Coronary artery (tissue), 2 donors: ENCODE measurements around the gene MTCP1.
A peak's percentile ranks its signal among the peaks of the same experiment; 100 is the strongest.

Experiments
- DNase-seq: peaks from one replicate; pipeline ENCODE4 v3.0.0-alpha.2; 2017; ENCODE audit warnings: low spot score
- H3K27ac ChIP-seq, 2 donors: fragments of 200-600 bp; sonication (generic); one replicate each; pipeline ENCODE4 v1.5.1; 2016 to 2019
- H3K4me3 ChIP-seq: fragments of 200-600 bp; sonication (generic); 2 replicates; pipeline ENCODE4 v1.5.1; 2016; ENCODE audit warnings: mild to moderate bottlenecking, moderate library complexity
- TF ChIP-seq, protein P1 (sequence below): fragments of 200-600 bp; sonication (generic); IDR thresholded peaks from one replicate; pipeline ENCODE4 v1.5.1; 2019; ENCODE audit warnings: antibody characterized with exemption

The MTCP1 gene

DNA sequence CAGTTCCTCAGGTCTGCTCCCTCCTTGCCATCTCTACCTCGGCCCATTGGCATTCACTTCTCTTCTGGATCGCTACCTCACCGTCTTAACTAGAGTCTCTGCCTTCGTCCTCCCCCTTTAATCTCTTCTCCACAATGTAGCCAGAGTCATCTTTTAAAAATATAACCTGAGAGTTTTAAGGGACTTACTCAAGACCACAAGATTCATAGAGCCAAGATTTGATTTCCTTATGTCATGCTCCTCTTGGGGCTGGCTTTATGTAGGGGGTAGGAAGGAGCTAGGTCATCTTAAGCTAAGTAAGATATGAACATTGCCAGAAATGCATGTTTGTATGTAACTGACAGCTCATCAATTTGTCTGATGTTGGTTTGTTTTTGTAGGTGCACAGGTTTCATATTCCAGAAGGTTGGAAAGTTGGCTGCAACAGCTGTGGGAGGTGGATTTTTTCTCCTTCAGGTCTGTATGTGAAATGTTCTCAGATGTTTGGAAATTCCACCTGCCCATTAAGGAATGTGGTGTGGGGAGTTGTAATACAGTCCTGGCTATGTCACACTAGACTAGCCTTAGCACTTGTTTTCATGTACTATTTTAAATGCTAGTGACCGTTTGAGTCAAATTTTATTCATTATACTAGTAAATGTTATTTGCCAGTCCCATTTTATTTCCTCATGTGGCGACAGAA is 24.7 kb downstream of the MTCP1 start:
- TF ChIP-seq, protein P1, sequence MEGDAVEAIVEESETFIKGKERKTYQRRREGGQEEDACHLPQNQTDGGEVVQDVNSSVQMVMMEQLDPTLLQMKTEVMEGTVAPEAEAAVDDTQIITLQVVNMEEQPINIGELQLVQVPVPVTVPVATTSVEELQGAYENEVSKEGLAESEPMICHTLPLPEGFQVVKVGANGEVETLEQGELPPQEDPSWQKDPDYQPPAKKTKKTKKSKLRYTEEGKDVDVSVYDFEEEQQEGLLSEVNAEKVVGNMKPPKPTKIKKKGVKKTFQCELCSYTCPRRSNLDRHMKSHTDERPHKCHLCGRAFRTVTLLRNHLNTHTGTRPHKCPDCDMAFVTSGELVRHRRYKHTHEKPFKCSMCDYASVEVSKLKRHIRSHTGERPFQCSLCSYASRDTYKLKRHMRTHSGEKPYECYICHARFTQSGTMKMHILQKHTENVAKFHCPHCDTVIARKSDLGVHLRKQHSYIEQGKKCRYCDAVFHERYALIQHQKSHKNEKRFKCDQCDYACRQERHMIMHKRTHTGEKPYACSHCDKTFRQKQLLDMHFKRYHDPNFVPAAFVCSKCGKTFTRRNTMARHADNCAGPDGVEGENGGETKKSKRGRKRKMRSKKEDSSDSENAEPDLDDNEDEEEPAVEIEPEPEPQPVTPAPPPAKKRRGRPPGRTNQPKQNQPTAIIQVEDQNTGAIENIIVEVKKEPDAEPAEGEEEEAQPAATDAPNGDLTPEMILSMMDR = no peak
- DNase-seq = no peak
- Histone ChIP-seq H3K27ac (no peak overlapping the region), H3K4me3 (no peak overlapping the region)

DNA sequence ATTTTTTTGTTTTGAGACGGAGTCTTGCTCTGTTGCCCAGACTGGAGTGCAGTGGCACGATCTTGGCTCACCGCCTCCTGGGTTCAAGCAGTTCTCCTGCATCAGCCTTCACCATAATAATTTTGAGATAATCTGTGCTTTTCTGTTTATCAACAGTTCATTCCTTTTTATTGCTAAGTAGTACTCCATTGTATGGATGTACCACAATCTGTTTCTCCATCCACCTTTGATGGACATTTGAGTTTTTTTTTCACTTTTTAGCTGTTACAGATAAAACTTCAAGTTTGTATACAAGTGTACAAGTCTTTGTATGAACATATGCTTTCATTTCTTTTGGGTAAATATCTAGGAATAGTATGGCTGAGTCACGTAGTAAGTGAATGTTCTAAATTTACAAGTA is 35.2 kb downstream of the MTCP1 start:
- Histone ChIP-seq H3K4me3 (no peak overlapping the region), H3K27ac (no peak overlapping the region)
- TF ChIP-seq, protein P1 = no peak
- no peak for DNase-seq

DNA sequence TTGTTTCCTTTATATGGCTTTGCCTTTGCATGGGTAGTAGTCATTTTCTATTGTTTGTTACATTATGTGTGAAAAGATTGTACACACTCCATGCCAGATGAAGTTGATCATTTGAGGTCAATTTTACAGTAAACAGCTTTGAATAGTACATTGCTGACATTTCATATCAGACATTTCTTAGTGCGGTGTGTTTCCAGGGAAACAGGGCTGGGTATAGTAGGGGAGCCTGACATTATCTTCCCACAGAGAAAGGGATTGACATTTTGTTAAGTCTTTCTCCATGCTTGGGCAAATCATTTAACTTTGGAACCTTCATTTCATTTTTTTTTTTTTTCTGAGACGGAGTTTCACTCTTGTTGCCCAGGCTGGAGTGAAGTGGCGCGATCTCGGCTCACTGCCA is 39.3 kb downstream of the MTCP1 start:
- TF ChIP-seq, protein P1 = no peak
- DNase-seq = no peak
- Histone ChIP-seq H3K4me3 (no peak overlapping the region), H3K27ac (no peak overlapping the region)

DNA sequence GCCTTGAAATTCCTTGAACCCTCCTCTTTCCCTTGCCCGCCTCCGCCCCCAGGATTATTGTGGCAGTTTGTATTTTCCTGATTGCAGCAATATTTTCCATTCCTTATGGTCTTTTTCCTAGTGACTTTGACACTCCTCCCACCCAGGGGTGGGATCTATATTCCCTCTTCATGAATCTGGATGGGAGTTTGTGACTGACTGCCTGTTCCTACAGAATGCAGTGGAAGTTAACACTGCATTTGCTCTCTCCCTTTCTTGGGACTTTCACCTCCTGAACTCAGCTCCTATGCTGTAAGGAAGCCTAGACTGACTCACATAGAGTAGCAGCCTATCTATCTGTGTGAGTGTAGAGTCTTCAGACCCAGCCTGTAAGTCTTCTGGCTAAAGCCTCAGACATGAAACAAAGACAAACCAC is 42.1 kb downstream of the MTCP1 start:
- peak overlapping the region; percentile 80 to 95 for H3K27ac ChIP-seq
- DNase-seq = no peak
- TF ChIP-seq, protein P1 = no peak

DNA sequence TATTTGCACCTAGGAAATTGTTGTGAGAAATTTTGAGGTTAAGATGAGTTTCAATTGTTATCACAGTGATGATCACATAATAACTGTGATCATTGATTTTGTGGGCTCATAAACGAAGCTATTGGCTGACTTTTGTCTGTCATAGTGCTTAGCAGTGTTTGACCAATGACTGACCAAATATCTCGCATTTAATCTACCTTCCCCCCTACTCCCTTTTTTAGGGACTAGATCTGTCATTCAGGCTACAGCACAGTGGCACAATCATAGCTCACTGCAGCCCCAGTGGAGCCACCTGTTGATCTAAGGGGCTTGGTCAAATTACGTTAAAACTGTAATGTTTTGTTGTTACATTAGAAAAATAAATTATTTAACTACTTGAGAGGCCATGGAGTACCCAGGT is 42.8 kb downstream of the MTCP1 start:
- Histone ChIP-seq H3K27ac (peak overlapping the region; percentile 80 to 95), H3K4me3 (peak overlapping the region; percentile 74)
- TF ChIP-seq, protein P1 = no peak
- DNase-seq = no peak

More for the DNA sequence above, 42.1 kb downstream of the MTCP1 start:
- H3K4me3 ChIP-seq = peak overlapping the region; percentile 74

DNA sequence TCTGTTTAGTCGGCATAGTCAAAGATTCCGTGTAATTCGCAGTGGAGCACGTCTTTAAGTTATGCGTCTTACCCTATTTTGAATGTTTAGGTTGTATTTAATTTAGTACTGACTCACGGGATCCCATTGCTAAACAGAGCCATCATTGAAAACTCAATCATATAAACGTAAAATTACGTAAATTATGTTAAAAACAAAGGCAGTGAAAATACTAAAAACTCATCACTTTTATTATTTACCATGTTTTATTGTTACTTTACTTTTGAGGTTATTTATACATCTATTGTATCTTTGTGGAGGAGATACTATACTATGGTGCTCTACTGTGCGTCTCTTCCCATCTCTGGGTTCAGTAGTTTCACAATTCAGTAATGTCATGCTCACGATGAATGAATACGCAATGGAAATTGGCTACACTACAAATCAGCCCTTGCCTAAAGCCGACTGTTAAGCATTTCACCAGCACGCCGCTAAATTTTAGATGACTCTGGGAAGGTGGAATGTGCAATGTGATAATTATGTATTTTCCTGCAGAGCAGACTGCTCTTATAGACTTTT is 43.3 kb downstream of the MTCP1 start:
- no peak for DNase-seq
- TF ChIP-seq, protein P1 = no peak
- H3K27ac ChIP-seq = peak overlapping the region; percentile 80 to 95
- H3K4me3 ChIP-seq = peak overlapping the region; percentile 74
